ENCODE results near the gene CASZ1.

- TF ChIP-seq POLR2AphosphoS5 (IDR thresholded peaks at IDR 0.05), result no peak
- TF ChIP-seq POLR2A (IDR thresholded peaks at IDR 0.05; ENCODE audit: low read depth), result no peak
- no peak for TF ChIP-seq CTCF (IDR thresholded peaks at IDR 0.05)
- no peak for TF ChIP-seq EP300 (IDR thresholded peaks at IDR 0.05)
These were observed 62.7 kb downstream of the CASZ1 start for GRCh38 chr1:10733474-10734366.
